H1 (cell line): ENCODE measurements around the gene EFHB. TPM values are rescaled to one million over a fixed set of nuclear protein-coding genes. Genes with fewer than 3 reads are reported as not detected.

ENCODE experiments used
- CTCF ChIA-PET: fragments of 300-600 bp; sonication (Branson Sonifier 250); formaldehyde crosslinking; loops from one replicate; lab custom pipeline; 2021; ENCODE audit not compliant: partially characterized antibody; lab: Charles Lee
- POLR2A ChIA-PET: fragments of 300-600 bp; sonication (Branson Sonifier 250); formaldehyde crosslinking; loops from one replicate; lab custom pipeline; 2021; ENCODE audit warnings: inconsistent platforms; ENCODE audit not compliant: partially characterized antibody; lab: Charles Lee
- DNase-seq, 2 experiments: peaks; one replicate each; pipeline versions ENCODE4 v3.0.0 to v3.0.0-alpha.2; 2010 to 2022; ENCODE audit warnings: low spot score in 2 of 2, low read depth in 1 of 2, mixed read lengths in 1 of 2
- FAIRE-seq: peaks from 2 replicates; lab custom pipeline; 2011; peaks lifted over from hg19 to GRCh38; lab: Jason Lieb, UNC
- H2AFZ ChIP-seq: 2 replicates; pipeline ENCODE4 v1.8.1; 2012; ENCODE audit warnings: low read length, inconsistent platforms
- H2AK5ac ChIP-seq: 2 replicates; pipeline ENCODE4 v1.6.1; 2013; ENCODE audit warnings: low read depth, low read length
- H2BK120ac ChIP-seq: replicated peaks from 2 replicates; pipeline ENCODE3; 2013; ENCODE audit warnings: low read depth, low read length, inconsistent platforms
- H2BK12ac ChIP-seq: 2 replicates; pipeline ENCODE4 v1.6.1; 2013; ENCODE audit warnings: low read depth, low read length
- H2BK15ac ChIP-seq: 2 replicates; pipeline ENCODE4 v1.6.1; 2013; ENCODE audit warnings: low read length
- H2BK20ac ChIP-seq: 2 replicates; pipeline ENCODE4 v1.6.1; 2013; ENCODE audit warnings: low read length
- H2BK5ac ChIP-seq: 2 replicates; pipeline ENCODE4 v1.6.1; 2013; ENCODE audit warnings: low read depth, low read length
- H3K14ac ChIP-seq: 2 replicates; pipeline ENCODE4 v1.6.1; 2013; ENCODE audit warnings: inconsistent platforms; ENCODE audit not compliant: insufficient read length
- H3K18ac ChIP-seq: 2 replicates; pipeline ENCODE4 v1.6.1; 2013; ENCODE audit warnings: low read length; ENCODE audit errors: extremely low read depth
- H3K23ac ChIP-seq: 2 replicates; pipeline ENCODE4 v1.6.1; 2013; ENCODE audit warnings: inconsistent platforms; ENCODE audit not compliant: insufficient read length
- H3K23me2 ChIP-seq: 2 replicates; pipeline ENCODE4 v1.6.1; 2013; ENCODE audit warnings: low read depth, low read length
- H3K27ac ChIP-seq: 2 replicates; pipeline ENCODE4 v1.6.1; 2011; ENCODE audit warnings: low read depth, low read length, inconsistent platforms
- H3K27me3 ChIP-seq, 4 experiments: replicated peaks in 1 of 4; 1 replicate in 1 of 4; 2 replicates in 3 of 4; pipeline versions ENCODE4 v1.6.1 to v1.8.1; 2011 to 2013; ENCODE audit warnings: low read length in 3 of 4, mild to moderate bottlenecking in 3 of 4, inconsistent platforms in 2 of 4, mixed read lengths in 2 of 4, moderate library complexity in 1 of 4; ENCODE audit not compliant: control insufficient read depth in 3 of 4, insufficient read depth in 3 of 4; ENCODE audit errors: extremely low read depth in 1 of 4
- H3K36me3 ChIP-seq, 4 experiments: 2 replicates each; pipeline versions ENCODE4 v1.6.1 to v1.8.1; 2011 to 2013; ENCODE audit warnings: mild to moderate bottlenecking in 4 of 4, low read length in 3 of 4, moderate library complexity in 2 of 4, control low read depth in 1 of 4, inconsistent platforms in 1 of 4; ENCODE audit not compliant: insufficient read depth in 4 of 4, control insufficient read depth in 2 of 4
- H3K4ac ChIP-seq: replicated peaks from 2 replicates; pipeline ENCODE3; 2013; ENCODE audit warnings: low read length, low read depth, mixed read lengths, inconsistent platforms; ENCODE audit not compliant: insufficient read length
- H3K4me1 ChIP-seq, 4 experiments: replicated peaks in 1 of 4; 1 replicate in 1 of 4; 2 replicates in 3 of 4; pipeline versions ENCODE4 v1.6.1 to v1.8.1; 2011 to 2013; ENCODE audit warnings: low read length in 3 of 4, inconsistent platforms in 2 of 4, mixed read lengths in 1 of 4; ENCODE audit not compliant: insufficient read depth in 4 of 4, control insufficient read depth in 3 of 4
- H3K4me2 ChIP-seq, 2 experiments: 2 replicates each; pipeline versions ENCODE4 v1.6.1 to v1.8.1; 2011 to 2013; ENCODE audit warnings: low read depth in 2 of 2, low read length in 2 of 2, control low read depth in 1 of 2, inconsistent platforms in 1 of 2, mild to moderate bottlenecking in 1 of 2; ENCODE audit not compliant: insufficient read depth in 1 of 2
- H3K4me3 ChIP-seq, 4 experiments: fragments of 200-600, 300-600 bp in 1 of 4; sonication (generic), shearing (Covaris generic), sonication (Bioruptor Twin) in 1 of 4; 2 replicates each; pipeline versions ENCODE4 v1.5.1 to v1.8.1; 2011 to 2016; ENCODE audit warnings: low read length in 4 of 4, low read depth in 3 of 4, control low read depth in 2 of 4, inconsistent platforms in 2 of 4, mild to moderate bottlenecking in 2 of 4, mixed read lengths in 1 of 4, moderate library complexity in 1 of 4; ENCODE audit not compliant: insufficient read depth in 2 of 4; ENCODE audit errors: extremely low read depth in 1 of 4
- H3K56ac ChIP-seq: replicated peaks from 2 replicates; pipeline ENCODE3; 2013; ENCODE audit warnings: low read depth, mild to moderate bottlenecking, mixed read lengths, low read length, inconsistent platforms; ENCODE audit not compliant: insufficient read length
- H3K79me1 ChIP-seq: 2 replicates; pipeline ENCODE4 v1.6.1; 2013; ENCODE audit warnings: low read depth, low read length, control low read depth
- H3K79me2 ChIP-seq, 2 experiments: 2 replicates each; pipeline versions ENCODE4 v1.6.1 to v1.8.1; 2012 to 2013; ENCODE audit warnings: low read length in 2 of 2, mild to moderate bottlenecking in 2 of 2, inconsistent platforms in 1 of 2; ENCODE audit not compliant: insufficient read depth in 2 of 2, control insufficient read depth in 1 of 2
- H3K9ac ChIP-seq, 4 experiments: replicated peaks in 1 of 4; 1 replicate in 1 of 4; 2 replicates in 3 of 4; pipeline versions ENCODE4 v1.6.1 to v1.8.1; 2011 to 2013; ENCODE audit warnings: low read depth in 3 of 4, low read length in 3 of 4, control low read depth in 2 of 4, mild to moderate bottlenecking in 2 of 4, moderate library complexity in 2 of 4, inconsistent platforms in 1 of 4; ENCODE audit errors: extremely low read depth in 1 of 4
- H3K9me3 ChIP-seq, 2 experiments: 2 replicates each; pipeline versions ENCODE4 v1.6.1 to v1.8.1; 2012 to 2013; ENCODE audit warnings: mild to moderate bottlenecking in 2 of 2, moderate library complexity in 2 of 2, control low read depth in 1 of 2, inconsistent platforms in 1 of 2, low read depth in 1 of 2, low read length in 1 of 2, mixed read lengths in 1 of 2; ENCODE audit not compliant: insufficient read depth in 2 of 2
- H4K20me1 ChIP-seq, 2 experiments: replicated peaks in 1 of 2; 2 replicates each; pipeline versions ENCODE3 to v1.8.1; 2011 to 2013; ENCODE audit warnings: inconsistent platforms in 2 of 2, low read length in 2 of 2, mild to moderate bottlenecking in 1 of 2; ENCODE audit not compliant: insufficient read depth in 2 of 2, control insufficient read depth in 1 of 2
- H4K5ac ChIP-seq: 2 replicates; pipeline ENCODE4 v1.6.1; 2013; ENCODE audit warnings: low read length, low read depth, mixed read lengths, inconsistent platforms; ENCODE audit not compliant: insufficient read length
- H4K8ac ChIP-seq: 2 replicates; pipeline ENCODE4 v1.8.0; 2013; ENCODE audit warnings: mild to moderate bottlenecking, moderate library complexity, low read length, inconsistent platforms; ENCODE audit not compliant: insufficient read depth; ENCODE audit errors: extremely low read depth
- H4K91ac ChIP-seq: replicated peaks from 2 replicates; pipeline ENCODE3; 2013; ENCODE audit warnings: low read length, mixed read lengths, inconsistent platforms; ENCODE audit not compliant: insufficient read length
- EP300 ChIP-seq, 2 experiments: IDR thresholded peaks; 1 replicate in 1 of 2; 2 replicates in 1 of 2; pipeline ENCODE4 v1.6.1; 2011 to 2012; ENCODE audit warnings: low read depth in 2 of 2, low read length in 2 of 2, mild to moderate bottlenecking in 2 of 2, borderline replicate concordance in 1 of 2, inconsistent platforms in 1 of 2, moderate library complexity in 1 of 2
- RBBP5 ChIP-seq: IDR thresholded peaks from 2 replicates; pipeline ENCODE4 v1.7.1; 2012; ENCODE audit warnings: low read depth, mild to moderate bottlenecking, inconsistent platforms, low read length, moderate library complexity, borderline replicate concordance
- RFX5 ChIP-seq: IDR thresholded peaks from 2 replicates; pipeline ENCODE4 v1.6.1; 2011; ENCODE audit warnings: low read depth, low read length, improper control_type of control experiment, borderline replicate concordance
- SAP30 ChIP-seq: fragments of 300-600 bp; sonication (generic); IDR thresholded peaks from 2 replicates; pipeline ENCODE4 v1.7.1; 2012; ENCODE audit warnings: low read length, moderate library complexity, mild to moderate bottlenecking, inconsistent platforms; ENCODE audit not compliant: insufficient read depth, insufficient replicate concordance
- TAF7 ChIP-seq: optimal IDR thresholded peaks from 2 replicates; pipeline ENCODE3; 2011; ENCODE audit warnings: low read depth, mild to moderate bottlenecking, inconsistent platforms, low read length, moderate library complexity, borderline replicate concordance
- WGBS, 2 experiments: shearing (Covaris generic) in 1 of 2; methylation state at CpG; one replicate each; pipeline versions ENCODE4 v1.1.6 to v1.1.7; 2013 to 2015; ENCODE audit warnings: low lambda C conversion rate in 2 of 2, mixed read lengths in 2 of 2, inconsistent platforms in 1 of 2, low coverage in 1 of 2, missing lambda C conversion rate in 1 of 2; ENCODE audit not compliant: insufficient replicate concordance in 2 of 2, insufficient coverage in 1 of 2, insufficient read length in 1 of 2; ENCODE audit errors: extremely low coverage in 1 of 2, missing lambda C conversion rate in 1 of 2; 5-methylcytosine and 5-hydroxymethylcytosine counted together
- polyA plus RNA-seq, 7 experiments: library from polyadenylated mRNA; depleted of rRNA in 3 of 7; stranded (reverse) in 5 of 7; unstranded in 2 of 7; fragments of >200 nt in 5 of 7; fragments of 200-250 nt in 2 of 7; gene quantifications; 1 replicate in 5 of 7; 2 replicates in 1 of 7; 4 replicates in 1 of 7; pipeline versions ENCODE4 v1.2.1 to v1.2.3, GENCODE V29; 2011 to 2013; ENCODE audit warnings: missing spikeins in 2 of 7, mixed read lengths in 2 of 7
- total RNA-seq: library from RNA; stranded (reverse); fragmentation: NEBNext Ultra II Directional; extraction: Animal tissue kit (Norgen Biotek cat#: 25700); gene quantifications from 2 replicates; pipeline ENCODE4 v1.2.1, GENCODE V29; 2021

The EFHB gene
- total and polyA plus RNA-seq, 2 of the 8 experiments (the other 6 are each of a cell fraction or from before 2014, with no cell fraction given), result 0.12 to 1.3 TPM

DNA sequence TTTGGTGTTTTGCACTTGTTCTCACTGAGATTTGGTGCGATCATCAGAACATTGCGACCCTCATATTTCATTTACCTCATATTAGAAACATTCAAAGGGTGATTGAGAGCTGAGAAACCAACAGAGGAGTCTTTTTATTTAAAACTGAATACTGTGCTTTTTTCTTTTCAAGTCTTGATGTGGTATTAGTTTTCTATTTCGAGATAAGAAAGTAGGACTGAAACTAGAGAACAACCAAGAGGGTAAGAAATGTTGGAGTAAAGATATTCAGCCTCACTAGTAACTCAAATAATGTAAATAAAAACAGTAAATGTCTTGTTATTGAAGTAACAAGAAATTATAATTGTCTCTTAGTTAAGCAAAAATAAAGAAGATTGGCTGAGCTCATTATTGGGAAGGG lies 26.5 kb downstream of the EFHB start:
- H4K8ac ChIP-seq, result no peak overlapping the region
- H2AK5ac ChIP-seq, result no peak overlapping the region
- no peaks in the 10 kb centered on the region for H3K79me2 ChIP-seq
- H3K4me3 ChIP-seq, result no peak overlapping the region
- H3K27me3 ChIP-seq, result no peaks in the 10 kb centered on the region
- ChIA-PET POLR2A (no interaction called here), CTCF (interaction anchor here (0.6 to 1.1 kb wide), 2 partner anchors 14 to 96 kb away, joined by 3 read pairs; no protein-coding TSS in a partner anchor)
- no peaks in the 10 kb centered on the region for H3K4me1 ChIP-seq
- H4K5ac ChIP-seq, result no peak overlapping the region
- no peaks in the 10 kb centered on the region for H3K79me1 ChIP-seq
- H3K4ac ChIP-seq, result no peak overlapping the region
- H2BK12ac ChIP-seq, result no peak overlapping the region
- H3K56ac ChIP-seq, result no peak overlapping the region
- H2BK120ac ChIP-seq, result no peak overlapping the region
- no peak overlapping the region for H3K4me2 ChIP-seq
- 95% methylated on average over 3 of the region's 3 CpGs; no CpG with 5 or more reads in 1 of the 2 experiments for WGBS, 2 experiments
- no peak overlapping the region for H3K14ac ChIP-seq
- H3K9ac ChIP-seq, result no peak overlapping the region
- H4K20me1 ChIP-seq, result no peaks in the 10 kb centered on the region
- no peak overlapping the region for H3K27ac ChIP-seq
- H3K23ac ChIP-seq, result no peak overlapping the region
- no peaks in the 10 kb centered on the region for H3K36me3 ChIP-seq
- H3K23me2 ChIP-seq, result no peaks in the 10 kb centered on the region
- H3K9me3 ChIP-seq, result 0 out of 4 replicates have a peak, but pooled peaks cover 0 to 3% of the 10 kb centered on the region in 2 experiments
- H2BK20ac ChIP-seq, result no peak overlapping the region
- no peak overlapping the region for H2BK15ac ChIP-seq
- no peak overlapping the region for H2BK5ac ChIP-seq
- TF ChIP-seq EP300 (IDR thresholded peaks at IDR 0.05; ENCODE audit: borderline replicate concordance in 1 of 2, low read depth in 2 of 2, low read length in 2 of 2) (no peak), RFX5 (no peak), TAF7 (no peak), RBBP5 (no peak), SAP30 (no peak)
- FAIRE-seq (no peak), DNase-seq (no peak)
- H4K91ac ChIP-seq, result no peak overlapping the region
- H3K18ac ChIP-seq, result no peak overlapping the region
- no peak overlapping the region for H2AFZ ChIP-seq
